GM12878 (cell line): ENCODE measurements around the gene NTSR1.

Experiments used
- ESRRA ChIP-seq: IDR thresholded peaks from 2 replicates; pipeline ENCODE4 v1.6.1; 2012; ENCODE audit warnings: mild to moderate bottlenecking, low read length, improper control_type of control experiment
- JUND ChIP-seq: IDR thresholded peaks from 2 replicates; pipeline ENCODE4 v1.6.1; 2012; ENCODE audit warnings: low read depth, mild to moderate bottlenecking, low read length, improper control_type of control experiment, moderate library complexity
- POLR2A ChIP-seq: IDR thresholded peaks from 2 replicates; pipeline ENCODE4 v1.6.1; 2011; ENCODE audit warnings: low read depth, mild to moderate bottlenecking, low read length
- POLR2AphosphoS5 ChIP-seq: IDR thresholded peaks from 2 replicates; pipeline ENCODE4 v1.6.1; 2011; ENCODE audit warnings: mild to moderate bottlenecking, low read length, inconsistent platforms
- RAD21 ChIP-seq: IDR thresholded peaks from 2 replicates; pipeline ENCODE4 v1.6.1; 2011; ENCODE audit warnings: mild to moderate bottlenecking, low read depth, low read length, moderate library complexity; ENCODE audit not compliant: insufficient read depth
- SIN3A ChIP-seq: IDR thresholded peaks from 2 replicates; pipeline ENCODE4 v1.6.1; 2012; ENCODE audit warnings: low read depth, low read length, improper control_type of control experiment
- ZBTB40 ChIP-seq: fragments of 450-650 bp; IDR thresholded peaks from 2 replicates; pipeline ENCODE4 v1.6.1; 2016; ENCODE audit warnings: mild to moderate bottlenecking, moderate library complexity, borderline replicate concordance
- ZNF274 ChIP-seq: IDR thresholded peaks from one replicate; pipeline ENCODE4 v1.8.0; 2011; ENCODE audit not compliant: insufficient read length, insufficient read depth

- no peak for TF ChIP-seq ZBTB40
- TF ChIP-seq ZNF274: no peak
- no peak for TF ChIP-seq SIN3A
- TF ChIP-seq POLR2A: no peak
- no peak for TF ChIP-seq POLR2AphosphoS5
- no peak for TF ChIP-seq ESRRA
- TF ChIP-seq RAD21: no peak
- TF ChIP-seq JUND: no peak
Observed at GRCh38 chr20:62719250-62719935, 10.8 kb downstream of the NTSR1 start.
